ENCODE measurements around the gene ATG7.

DNA sequence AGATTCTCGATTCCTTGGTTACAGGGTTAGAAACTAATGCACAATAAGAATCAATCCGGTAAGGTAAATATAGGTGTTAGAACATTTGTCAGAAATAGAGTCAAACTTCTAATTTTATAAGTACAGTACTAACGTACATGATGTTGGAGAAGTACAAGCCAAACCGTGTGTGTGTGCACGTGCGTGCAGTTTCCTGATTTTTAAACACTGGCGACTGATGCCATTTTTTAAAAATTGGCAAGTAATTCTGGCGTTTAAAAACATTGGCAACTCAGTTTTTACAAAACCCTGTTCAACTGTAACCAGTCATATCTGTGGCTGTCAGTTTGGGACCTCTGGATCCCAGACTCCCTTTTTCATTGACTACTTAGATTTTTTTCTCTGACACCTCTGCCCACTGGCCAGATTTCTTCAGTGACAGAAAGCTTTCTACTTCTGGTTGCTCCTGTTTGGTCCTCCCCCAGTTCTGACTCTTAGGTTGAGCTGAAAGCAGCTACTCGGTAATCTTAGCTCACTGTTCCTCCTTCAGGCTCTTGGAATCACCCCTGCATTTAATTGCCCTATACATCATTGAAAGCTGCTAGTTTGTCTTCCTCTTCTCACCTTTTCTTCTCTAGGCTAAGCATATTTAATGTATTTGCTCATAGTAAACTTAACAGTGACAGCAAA is 843 bp downstream of the ATG7 start:
- TF ChIP-seq ESRRG (CRISPR knock-in tag; IDR thresholded peaks at IDR 0.05) (no peak), RARB (CRISPR knock-in tag; IDR thresholded peaks at IDR 0.05) (no peak), ZNF70 (CRISPR knock-in tag; IDR thresholded peaks at IDR 0.05) (no peak), ARNTL (CRISPR knock-in tag; IDR thresholded peaks at IDR 0.05; ENCODE audit: borderline replicate concordance, low read depth) (no peak), ZNF8 (CRISPR knock-in tag; IDR thresholded peaks at IDR 0.05) (no peak), ZFP3 (CRISPR knock-in tag; IDR thresholded peaks at IDR 0.05) (no peak), TCF4 (CRISPR knock-in tag; IDR thresholded peaks at IDR 0.05; ENCODE audit: borderline replicate concordance) (no peak), ZC3H10 (CRISPR knock-in tag; IDR thresholded peaks at IDR 0.05) (no peak), BACH2 (CRISPR knock-in tag; IDR thresholded peaks at IDR 0.05; ENCODE audit: borderline replicate concordance) (no peak), ZFP30 (CRISPR knock-in tag; IDR thresholded peaks at IDR 0.05) (no peak), OSR1 (CRISPR knock-in tag; IDR thresholded peaks at IDR 0.05) (no peak)
- TF ChIP-seq, protein P1, sequence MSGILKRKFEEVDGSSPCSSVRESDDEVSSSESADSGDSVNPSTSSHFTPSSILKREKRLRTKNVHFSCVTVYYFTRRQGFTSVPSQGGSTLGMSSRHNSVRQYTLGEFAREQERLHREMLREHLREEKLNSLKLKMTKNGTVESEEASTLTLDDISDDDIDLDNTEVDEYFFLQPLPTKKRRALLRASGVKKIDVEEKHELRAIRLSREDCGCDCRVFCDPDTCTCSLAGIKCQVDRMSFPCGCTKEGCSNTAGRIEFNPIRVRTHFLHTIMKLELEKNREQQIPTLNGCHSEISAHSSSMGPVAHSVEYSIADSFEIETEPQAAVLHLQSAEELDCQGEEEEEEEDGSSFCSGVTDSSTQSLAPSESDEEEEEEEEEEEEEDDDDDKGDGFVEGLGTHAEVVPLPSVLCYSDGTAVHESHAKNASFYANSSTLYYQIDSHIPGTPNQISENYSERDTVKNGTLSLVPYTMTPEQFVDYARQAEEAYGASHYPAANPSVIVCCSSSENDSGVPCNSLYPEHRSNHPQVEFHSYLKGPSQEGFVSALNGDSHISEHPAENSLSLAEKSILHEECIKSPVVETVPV (CRISPR knock-in tag; IDR thresholded peaks at IDR 0.05): no peak
- TF ChIP-seq, protein P2, sequence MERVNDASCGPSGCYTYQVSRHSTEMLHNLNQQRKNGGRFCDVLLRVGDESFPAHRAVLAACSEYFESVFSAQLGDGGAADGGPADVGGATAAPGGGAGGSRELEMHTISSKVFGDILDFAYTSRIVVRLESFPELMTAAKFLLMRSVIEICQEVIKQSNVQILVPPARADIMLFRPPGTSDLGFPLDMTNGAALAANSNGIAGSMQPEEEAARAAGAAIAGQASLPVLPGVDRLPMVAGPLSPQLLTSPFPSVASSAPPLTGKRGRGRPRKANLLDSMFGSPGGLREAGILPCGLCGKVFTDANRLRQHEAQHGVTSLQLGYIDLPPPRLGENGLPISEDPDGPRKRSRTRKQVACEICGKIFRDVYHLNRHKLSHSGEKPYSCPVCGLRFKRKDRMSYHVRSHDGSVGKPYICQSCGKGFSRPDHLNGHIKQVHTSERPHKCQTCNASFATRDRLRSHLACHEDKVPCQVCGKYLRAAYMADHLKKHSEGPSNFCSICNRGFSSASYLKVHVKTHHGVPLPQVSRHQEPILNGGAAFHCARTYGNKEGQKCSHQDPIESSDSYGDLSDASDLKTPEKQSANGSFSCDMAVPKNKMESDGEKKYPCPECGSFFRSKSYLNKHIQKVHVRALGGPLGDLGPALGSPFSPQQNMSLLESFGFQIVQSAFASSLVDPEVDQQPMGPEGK (CRISPR knock-in tag; IDR thresholded peaks at IDR 0.05; ENCODE audit: borderline replicate concordance): no peak
